SJCRH30 (cell line): ENCODE data around the gene TRIP13. TPM values are rescaled to one million over a fixed set of nuclear protein-coding genes. Genes with fewer than 3 reads are reported as not detected.
"Not testable (repeated sequence)": the region's sequence is repeated elsewhere in the genome, so short reads cannot be mapped to it uniquely, and the experiment has no call there.

Experiments used
- DNase-seq, 2 experiments: peaks; one replicate each; pipeline ENCODE4 v3.0.0-alpha.2; 2015 to 2020
- H3K27ac ChIP-seq: fragments of 250-450 bp; sonication (Bioruptor Pico); 2 replicates; pipeline ENCODE4 v1.5.1; 2020; ENCODE audit warnings: mild to moderate bottlenecking, moderate library complexity
- H3K27me3 ChIP-seq: fragments of 250-450 bp; sonication (Bioruptor Pico); 2 replicates; pipeline ENCODE4 v1.5.1; 2020; ENCODE audit warnings: mild to moderate bottlenecking, moderate library complexity
- H3K36me3 ChIP-seq: fragments of 250-450 bp; sonication (Bioruptor Pico); 2 replicates; pipeline ENCODE4 v1.5.1; 2020; ENCODE audit warnings: mild to moderate bottlenecking, moderate library complexity
- H3K4me1 ChIP-seq: fragments of 250-450 bp; sonication (Bioruptor Pico); 2 replicates; pipeline ENCODE4 v1.5.1; 2020; ENCODE audit warnings: mild to moderate bottlenecking, moderate library complexity
- H3K4me3 ChIP-seq: fragments of 250-450 bp; sonication (Bioruptor Pico); 2 replicates; pipeline ENCODE4 v1.5.1; 2020; ENCODE audit warnings: mild to moderate bottlenecking, moderate library complexity
- H3K9me3 ChIP-seq: fragments of 250-450 bp; sonication (Bioruptor Pico); replicated peaks from 2 replicates; pipeline ENCODE4 v1.5.1; 2020; ENCODE audit warnings: mild to moderate bottlenecking, moderate library complexity
- total RNA-seq: library from RNA; depleted of rRNA; stranded (reverse); fragments of >200 nt; shearing (Covaris generic); gene quantifications from 2 replicates; pipeline ENCODE4 v1.2.3, GENCODE V29; 2014

TRIP13 gene
- total RNA-seq, 1 experiment from 2014 or later: 47.5 TPM

GRCh38 chr5:911601-912000 lies 18.9 kb downstream of the TRIP13 start:
- Histone ChIP-seq H3K36me3 (no peaks in the 10 kb centered on the region), H3K4me1 (no peaks in the 10 kb centered on the region), H3K9me3 (no peaks in the 10 kb centered on the region), H3K27me3 (no peaks in the 10 kb centered on the region), H3K4me3 (no peak overlapping the region), H3K27ac (no peak overlapping the region)
- no peak for DNase-seq

GRCh38 chr5:912280-913091 lies 19.8 kb downstream of the TRIP13 start:
- Histone ChIP-seq H3K4me3 (no peak overlapping the region), H3K4me1 (no peaks in the 10 kb centered on the region), H3K27ac (no peak overlapping the region), H3K36me3 (no peaks in the 10 kb centered on the region), H3K27me3 (no peaks in the 10 kb centered on the region), H3K9me3 (no peaks in the 10 kb centered on the region)
- DNase-seq: no peak

GRCh38 chr5:914174-914573 lies 21.5 kb downstream of the TRIP13 start:
- Histone ChIP-seq H3K9me3 (no peaks in the 10 kb centered on the region), H3K27ac (no peak overlapping the region), H3K4me3 (no peak overlapping the region), H3K36me3 (0 out of 2 replicates have a peak, but pooled peaks cover 3% of the 10 kb centered on the region), H3K27me3 (no peaks in the 10 kb centered on the region), H3K4me1 (peaks cover 1% of the 10 kb centered on the region; the same call in 1 of the 2 replicates)
- DNase-seq: no peak

GRCh38 chr5:914612-915011 lies 21.9 kb downstream of the TRIP13 start:
- no peak overlapping the region for H3K4me3 ChIP-seq
- H3K27ac ChIP-seq: no peak overlapping the region
- H3K36me3 ChIP-seq: 0 out of 2 replicates have a peak, but pooled peaks cover 3% of the 10 kb centered on the region
- DNase-seq: no peak
- H3K27me3 ChIP-seq: no peaks in the 10 kb centered on the region
- peaks cover 4% of the 10 kb centered on the region for H3K4me1 ChIP-seq
- no peaks in the 10 kb centered on the region for H3K9me3 ChIP-seq

- H3K4me3 ChIP-seq, DNase-seq, H3K9me3 ChIP-seq, H3K27me3 ChIP-seq, H3K36me3 ChIP-seq, H3K27ac ChIP-seq, H3K4me1 ChIP-seq: not testable (repeated sequence)
These were observed 22.7 kb downstream of the TRIP13 start for GRCh38 chr5:915346-915745.

GRCh38 chr5:915946-916345 lies 23.3 kb downstream of the TRIP13 start:
- 0 out of 2 replicates have a peak, but pooled peaks cover 3% of the 10 kb centered on the region for H3K36me3 ChIP-seq
- H3K9me3 ChIP-seq: no peaks in the 10 kb centered on the region
- no peaks in the 10 kb centered on the region for H3K27me3 ChIP-seq
- no peak overlapping the region for H3K27ac ChIP-seq
- no peak for DNase-seq
- peaks cover 4% of the 10 kb centered on the region for H3K4me1 ChIP-seq
- H3K4me3 ChIP-seq: no peak overlapping the region

GRCh38 chr5:916441-917293 lies 24.0 kb downstream of the TRIP13 start:
- Histone ChIP-seq H3K4me3 (no peak overlapping the region), H3K27ac (no peak overlapping the region), H3K9me3 (no peaks in the 10 kb centered on the region), H3K4me1 (peaks cover 4% of the 10 kb centered on the region), H3K27me3 (no peaks in the 10 kb centered on the region), H3K36me3 (0 out of 2 replicates have a peak, but pooled peaks cover 3% of the 10 kb centered on the region)
- no peak for DNase-seq

GRCh38 chr5:918717-919116 lies 26.0 kb downstream of the TRIP13 start:
- not testable (repeated sequence) for H3K4me3 ChIP-seq, DNase-seq, H3K4me1 ChIP-seq, H3K36me3 ChIP-seq, H3K27ac ChIP-seq, H3K9me3 ChIP-seq, H3K27me3 ChIP-seq

- 0 out of 2 replicates have a peak, but pooled peaks cover 3% of the 10 kb centered on the region for H3K36me3 ChIP-seq
- H3K27ac ChIP-seq: no peak overlapping the region
- peak in 1 of 2 experiments; percentile 38 for DNase-seq
- no peaks in the 10 kb centered on the region for H3K9me3 ChIP-seq
- no peaks in the 10 kb centered on the region for H3K27me3 ChIP-seq
- peaks cover 4% of the 10 kb centered on the region for H3K4me1 ChIP-seq
- no peak overlapping the region for H3K4me3 ChIP-seq
These were observed 26.8 kb downstream of the TRIP13 start for GRCh38 chr5:919356-920000.

- Histone ChIP-seq H3K4me3 (no peak overlapping the region), H3K9me3 (no peaks in the 10 kb centered on the region), H3K27me3 (no peaks in the 10 kb centered on the region), H3K27ac (no peak overlapping the region), H3K4me1 (peaks cover 4% of the 10 kb centered on the region), H3K36me3 (0 out of 2 replicates have a peak, but pooled peaks cover 3% of the 10 kb centered on the region)
- DNase-seq: no peak
These were observed 27.6 kb downstream of the TRIP13 start for GRCh38 chr5:920321-920720.

- no peak for DNase-seq
- Histone ChIP-seq H3K4me3 (no peak overlapping the region), H3K4me1 (peaks cover 4% of the 10 kb centered on the region), H3K27me3 (no peaks in the 10 kb centered on the region), H3K36me3 (0 out of 2 replicates have a peak, but pooled peaks cover 3% of the 10 kb centered on the region), H3K9me3 (no peaks in the 10 kb centered on the region), H3K27ac (no peak overlapping the region)
These were observed 29.1 kb downstream of the TRIP13 start for GRCh38 chr5:921456-922435.

GRCh38 chr5:922436-923280 lies 30.0 kb downstream of the TRIP13 start:
- Histone ChIP-seq H3K4me3 (no peak overlapping the region), H3K36me3 (0 out of 2 replicates have a peak, but pooled peaks cover 3% of the 10 kb centered on the region), H3K27ac (no peak overlapping the region), H3K27me3 (no peaks in the 10 kb centered on the region), H3K4me1 (peaks cover 4% of the 10 kb centered on the region), H3K9me3 (no peaks in the 10 kb centered on the region)
- no peak for DNase-seq

GRCh38 chr5:923281-923873 lies 30.7 kb downstream of the TRIP13 start:
- no peaks in the 10 kb centered on the region for H3K36me3 ChIP-seq
- H3K4me3 ChIP-seq: no peak overlapping the region
- peaks cover 4% of the 10 kb centered on the region for H3K4me1 ChIP-seq
- H3K9me3 ChIP-seq: no peaks in the 10 kb centered on the region
- H3K27me3 ChIP-seq: no peaks in the 10 kb centered on the region
- peak; percentile 66 to 82 for DNase-seq
- no peak overlapping the region for H3K27ac ChIP-seq
